HG02759 (cell line): Measurements from ENCODE around the gene KREMEN1.

Source experiments
- ATAC-seq: cut with Tn5 transposase; IDR thresholded peaks from one replicate; pipeline ENCODE4 v1.9.1; 2021; ENCODE audit warnings: mild to moderate bottlenecking, moderate library complexity; ENCODE audit not compliant: unreplicated experiment

The KREMEN1 gene

DNA sequence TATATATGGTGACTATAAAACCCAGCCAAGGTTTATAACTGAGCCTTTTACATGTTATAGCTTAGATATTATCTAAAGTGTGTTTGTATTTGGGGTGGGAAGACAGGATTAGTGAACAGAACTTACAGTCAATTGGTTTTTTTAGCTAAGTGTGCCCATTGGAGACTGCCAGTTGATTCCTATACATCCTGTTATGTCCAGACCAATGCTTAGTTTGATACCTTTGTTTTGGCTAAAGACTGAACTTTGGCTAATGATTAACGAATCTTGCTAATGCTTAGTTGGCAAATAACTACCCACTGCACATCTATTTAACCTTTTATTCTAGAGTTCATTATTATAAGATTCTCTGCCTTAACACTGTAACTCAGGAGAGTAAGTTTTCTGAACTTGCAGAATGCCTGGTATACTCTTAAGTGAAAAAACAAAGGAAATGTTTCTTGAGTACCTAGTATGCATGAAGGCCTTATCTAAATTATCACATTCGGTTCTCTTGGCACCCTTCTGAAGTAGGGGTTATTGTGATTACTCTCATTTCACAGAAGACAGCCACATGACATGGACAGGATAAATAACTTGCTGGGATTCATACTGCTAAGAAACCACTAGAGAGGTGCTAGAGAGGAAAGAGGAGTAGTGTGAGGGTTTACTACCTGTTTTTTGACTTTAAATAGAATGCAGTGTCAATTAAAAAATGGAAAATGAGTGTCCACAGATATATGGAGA lies 54.0 kb downstream of the KREMEN1 start:
- ATAC-seq = no peak

DNA sequence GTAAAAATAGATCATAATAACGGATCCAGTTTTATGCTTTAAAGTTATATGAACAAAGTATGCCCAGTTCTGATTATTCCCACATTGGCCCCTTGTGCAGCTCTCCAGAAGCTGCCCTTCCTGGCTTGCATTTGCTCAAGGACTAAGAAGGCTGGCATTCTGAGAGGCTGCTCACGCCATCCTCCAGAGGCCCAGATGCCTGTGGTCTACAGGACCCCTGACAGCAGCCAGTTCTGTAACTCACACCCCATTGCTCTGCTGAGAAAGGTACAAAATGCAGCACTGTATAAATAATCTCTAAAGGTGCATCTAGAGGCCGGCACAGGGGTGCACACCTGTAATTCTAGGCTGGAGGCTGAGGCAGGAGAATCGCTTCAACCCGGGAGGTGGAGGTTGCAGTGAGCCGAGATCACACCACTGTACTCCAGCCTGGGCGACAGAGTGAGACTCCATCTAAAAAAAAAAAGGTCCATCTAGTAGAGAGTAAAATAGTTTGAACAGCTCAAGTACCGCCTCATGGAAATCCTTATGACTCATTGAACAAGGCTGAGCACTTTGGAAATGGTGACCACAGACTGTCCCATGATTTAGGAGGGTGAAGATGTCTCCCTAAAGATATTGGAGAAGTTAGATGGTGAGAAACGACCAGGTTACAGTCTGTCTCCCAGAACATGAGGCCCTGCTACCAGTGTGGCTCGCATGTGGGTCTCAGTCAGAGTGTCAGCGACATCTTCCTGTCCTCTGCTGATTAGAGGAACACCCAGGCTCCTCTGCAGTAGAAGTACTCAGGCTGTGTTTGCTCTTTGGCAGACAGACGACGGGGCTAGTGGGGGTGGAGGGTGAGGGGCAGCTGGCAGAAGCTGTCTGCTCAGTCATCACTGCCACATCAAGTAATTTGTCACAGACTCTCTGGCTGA lies 56.3 kb downstream of the KREMEN1 start:
- ATAC-seq = no peak

DNA sequence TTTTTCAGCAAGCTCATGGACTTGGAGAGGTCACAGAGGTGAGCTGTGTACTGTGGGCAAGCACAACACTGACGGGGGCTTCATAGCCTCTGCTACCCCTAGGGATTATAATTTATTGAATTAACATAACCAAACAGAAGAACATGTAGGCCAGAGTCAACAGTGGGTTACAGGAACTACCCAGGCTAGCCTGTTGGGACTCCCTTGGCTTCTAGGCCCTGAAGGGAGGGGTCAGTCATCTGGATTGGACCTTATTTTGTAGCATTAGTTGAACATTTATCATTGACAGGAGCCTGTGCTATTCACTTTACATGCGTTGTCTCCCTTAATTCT lies 56.9 kb downstream of the KREMEN1 start:
- no peak for ATAC-seq

DNA sequence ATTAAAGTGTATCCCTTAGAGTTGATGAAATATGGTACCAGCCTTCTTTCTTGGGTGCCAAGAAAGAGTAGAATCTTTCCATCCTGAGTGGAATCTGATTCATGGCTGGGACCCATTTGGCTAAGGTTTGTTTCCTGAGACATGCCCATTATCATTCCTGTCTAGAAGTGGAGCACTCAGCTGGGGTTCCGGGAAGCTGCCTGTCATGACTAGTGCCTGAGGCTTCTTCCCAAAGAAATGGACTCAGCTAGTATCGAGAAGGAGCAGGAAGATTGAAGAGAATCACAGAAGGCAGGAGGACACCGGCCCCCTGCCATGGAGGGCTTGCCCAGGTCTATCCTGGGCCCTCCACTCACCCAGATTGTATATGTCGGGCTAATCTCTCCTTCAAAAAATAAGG lies 57.6 kb downstream of the KREMEN1 start:
- no peak for ATAC-seq

DNA sequence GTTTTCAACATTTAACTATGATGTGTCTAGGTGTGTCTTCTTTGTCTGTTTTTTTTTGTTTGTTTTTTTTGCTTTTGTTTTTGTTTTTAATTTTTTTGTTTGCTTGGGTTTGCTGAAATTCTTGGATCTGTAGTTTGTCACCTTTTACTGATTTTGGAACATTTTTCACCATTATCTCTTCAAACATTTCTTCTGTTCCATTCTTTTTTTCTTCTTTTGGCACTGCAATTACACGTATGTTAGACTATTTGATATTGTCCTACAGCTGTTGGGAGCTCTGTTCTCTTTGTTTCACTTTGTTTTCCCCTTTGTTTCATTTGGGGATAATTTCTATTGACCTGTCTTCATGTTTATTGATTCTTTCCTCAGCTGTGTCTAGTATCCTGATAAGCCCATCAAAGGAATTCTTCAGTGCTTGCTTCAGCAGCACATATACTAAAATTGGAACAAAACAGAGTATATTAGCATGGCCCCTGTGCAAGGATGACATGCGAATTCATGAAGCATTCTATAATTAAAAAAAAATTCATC lies 60.8 kb downstream of the KREMEN1 start:
- no peak for ATAC-seq

DNA sequence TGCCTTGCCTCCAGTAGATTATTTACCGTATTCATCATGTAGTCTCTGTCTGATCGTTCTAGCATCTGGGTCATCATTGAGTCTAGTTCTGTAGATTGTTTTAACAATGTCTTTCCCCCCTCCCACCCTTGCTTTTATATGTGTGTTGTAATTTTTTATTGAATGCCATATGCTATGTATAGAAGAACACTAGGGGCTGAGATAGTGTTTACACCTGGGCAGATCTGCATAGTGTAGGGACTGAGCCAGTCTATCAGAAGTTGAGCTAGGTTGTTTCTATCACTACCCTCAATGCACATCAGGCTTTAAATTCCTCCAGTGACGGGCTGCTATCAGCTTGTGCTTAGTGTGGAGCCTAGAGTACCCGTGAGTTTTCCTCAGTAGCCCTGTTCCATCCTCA lies 61.6 kb downstream of the KREMEN1 start:
- ATAC-seq = no peak

DNA sequence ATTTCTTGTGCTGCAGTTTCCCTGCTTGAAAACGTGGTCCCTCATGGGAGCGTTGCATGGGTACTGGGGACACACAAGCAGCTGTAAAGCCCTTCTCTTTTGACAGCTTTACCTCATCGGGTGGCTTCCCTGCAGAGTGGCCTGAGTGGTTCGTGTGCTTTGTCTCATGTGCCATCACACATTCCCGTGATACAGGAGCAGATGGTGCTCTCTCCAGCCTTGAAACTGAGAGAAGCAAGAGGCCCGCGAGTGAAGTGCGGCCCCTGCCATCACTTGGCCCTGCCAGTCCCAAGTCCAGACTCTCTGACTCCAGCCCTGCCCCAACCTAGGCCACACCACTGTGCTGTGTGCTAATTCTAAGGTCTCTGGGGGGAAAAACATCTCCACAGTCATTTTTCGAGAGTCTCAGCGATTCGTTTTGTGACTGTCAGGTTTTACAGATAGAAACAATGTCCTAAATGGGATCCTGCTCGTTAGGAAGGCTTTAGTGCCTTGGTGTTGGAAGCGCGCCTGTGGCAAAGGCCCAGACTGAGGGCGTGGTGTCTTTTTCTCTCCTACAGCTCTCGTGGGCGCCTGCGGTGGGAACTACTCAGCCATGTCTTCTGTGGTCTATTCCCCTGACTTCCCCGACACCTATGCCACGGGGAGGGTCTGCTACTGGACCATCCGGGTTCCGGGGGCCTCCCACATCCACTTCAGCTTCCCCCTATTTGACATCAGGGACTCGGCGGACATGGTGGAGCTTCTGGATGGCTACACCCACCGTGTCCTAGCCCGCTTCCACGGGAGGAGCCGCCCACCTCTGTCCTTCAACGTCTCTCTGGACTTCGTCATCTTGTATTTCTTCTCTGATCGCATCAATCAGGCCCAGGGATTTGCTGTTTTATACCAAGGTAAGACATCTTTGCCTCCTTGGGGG lies 64.2 kb downstream of the KREMEN1 start:
- ATAC-seq = no peak

DNA sequence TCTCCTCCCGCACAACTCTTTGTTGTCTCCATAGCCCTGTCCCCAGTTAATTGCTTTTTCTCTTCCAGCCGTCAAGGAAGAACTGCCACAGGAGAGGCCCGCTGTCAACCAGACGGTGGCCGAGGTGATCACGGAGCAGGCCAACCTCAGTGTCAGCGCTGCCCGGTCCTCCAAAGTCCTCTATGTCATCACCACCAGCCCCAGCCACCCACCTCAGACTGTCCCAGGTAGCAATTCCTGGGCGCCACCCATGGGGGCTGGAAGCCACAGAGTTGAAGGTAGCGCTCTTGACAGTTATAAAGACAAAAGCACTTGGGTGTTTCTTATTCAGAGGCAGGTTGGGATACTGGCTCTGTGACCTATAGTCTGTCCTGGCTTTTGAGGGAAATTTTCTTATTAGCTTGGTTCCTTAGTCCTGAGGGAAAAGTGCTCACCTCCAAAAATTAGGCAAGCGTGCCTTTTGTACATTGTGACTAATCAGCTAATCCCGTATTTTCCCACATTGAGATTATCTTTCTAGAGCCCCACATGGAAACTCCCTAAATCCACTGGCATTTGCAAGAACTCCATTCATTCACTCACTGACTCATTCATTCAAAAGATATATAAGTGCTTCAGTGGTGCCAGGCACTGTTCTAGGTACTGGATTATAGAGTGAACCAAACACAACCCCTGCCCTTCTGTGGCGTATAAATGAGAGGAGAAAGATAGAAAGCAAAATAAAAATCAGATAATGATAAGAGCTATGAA lies 65.9 kb downstream of the KREMEN1 start:
- no peak for ATAC-seq

DNA sequence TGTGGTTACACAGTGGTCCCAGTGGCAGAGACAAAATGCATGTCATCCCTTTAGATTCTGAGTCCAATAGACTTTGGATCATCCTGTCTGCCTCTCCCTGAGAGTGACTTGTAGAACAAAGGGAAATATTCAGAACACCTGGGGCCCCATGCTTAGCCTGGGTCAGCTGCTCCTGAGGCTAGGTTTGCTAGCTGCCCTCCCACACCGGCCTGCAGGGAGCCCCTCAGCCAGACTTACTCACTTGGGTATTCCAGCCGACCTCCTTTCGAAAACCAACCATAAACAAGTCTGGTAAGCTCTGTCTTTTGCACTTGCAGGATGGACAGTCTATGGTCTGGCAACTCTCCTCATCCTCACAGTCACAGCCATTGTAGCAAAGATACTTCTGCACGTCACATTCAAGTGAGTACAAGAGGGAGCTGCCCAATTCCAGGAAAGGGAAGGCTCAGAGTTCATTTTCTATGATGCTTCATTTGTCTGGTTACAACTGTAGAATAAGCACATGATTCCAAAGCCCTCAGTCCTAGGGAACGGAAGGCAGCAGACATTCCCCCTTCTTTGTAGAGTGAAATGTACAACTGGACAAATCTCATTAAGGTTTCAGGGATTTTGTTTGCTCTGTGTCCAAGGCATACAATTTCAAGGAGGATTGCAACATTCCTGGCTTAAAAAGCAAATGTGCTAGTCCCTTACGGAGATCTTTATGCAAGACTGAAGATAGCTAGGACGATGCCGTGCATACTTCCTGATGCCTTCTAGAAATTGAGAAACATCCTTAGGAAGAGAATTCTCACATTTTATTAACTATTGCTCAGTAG lies 67.3 kb downstream of the KREMEN1 start:
- no peak for ATAC-seq

DNA sequence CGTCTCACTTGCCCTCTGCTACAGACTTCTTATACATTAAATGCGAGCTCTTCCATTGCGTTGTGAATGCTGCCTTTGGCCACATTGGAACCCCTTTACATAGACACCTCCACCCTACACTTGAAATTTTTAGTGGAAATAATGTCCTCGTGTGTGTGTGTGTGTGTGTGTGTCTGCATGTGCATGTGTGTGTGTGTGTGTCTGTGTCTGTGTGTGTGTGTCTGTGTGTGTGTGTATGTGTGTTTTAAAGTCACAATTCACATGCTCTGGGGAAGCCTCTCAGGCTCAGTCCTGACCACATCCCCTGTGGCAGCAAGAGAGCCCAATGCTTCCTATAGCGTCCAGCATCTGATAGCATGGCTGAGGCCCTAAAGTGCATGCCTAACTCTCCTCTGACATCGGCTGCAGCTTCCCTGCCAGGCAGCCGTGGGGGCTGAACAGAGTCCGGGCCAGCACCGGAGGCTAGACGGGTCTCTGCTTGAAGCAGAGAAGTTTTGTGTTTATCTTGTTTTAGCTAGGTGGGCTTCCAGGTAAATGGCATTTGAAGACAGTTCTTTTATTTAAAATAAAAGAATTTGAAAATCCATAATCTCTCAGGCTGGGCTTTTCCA lies 68.3 kb downstream of the KREMEN1 start:
- ATAC-seq = no peak

DNA sequence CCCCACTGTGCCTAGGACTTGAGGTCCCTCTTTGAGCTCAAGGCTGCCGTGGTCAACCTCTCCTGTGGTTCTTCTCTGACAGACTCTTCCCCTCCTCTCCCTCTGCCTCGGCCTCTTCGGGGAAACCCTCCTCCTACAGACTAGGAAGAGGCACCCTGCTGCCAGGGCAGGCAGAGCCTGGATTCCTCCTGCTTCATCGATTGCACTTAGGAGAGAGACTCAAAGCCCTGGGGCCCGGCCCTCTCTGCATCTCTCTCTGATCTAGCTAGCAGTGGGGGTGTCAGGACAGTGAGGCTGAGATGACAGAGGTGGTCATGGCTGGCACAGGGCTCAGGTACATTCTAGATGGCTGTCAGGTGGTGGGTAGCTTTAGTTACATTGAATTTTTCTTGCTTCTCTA lies 69.3 kb downstream of the KREMEN1 start:
- no peak for ATAC-seq

DNA sequence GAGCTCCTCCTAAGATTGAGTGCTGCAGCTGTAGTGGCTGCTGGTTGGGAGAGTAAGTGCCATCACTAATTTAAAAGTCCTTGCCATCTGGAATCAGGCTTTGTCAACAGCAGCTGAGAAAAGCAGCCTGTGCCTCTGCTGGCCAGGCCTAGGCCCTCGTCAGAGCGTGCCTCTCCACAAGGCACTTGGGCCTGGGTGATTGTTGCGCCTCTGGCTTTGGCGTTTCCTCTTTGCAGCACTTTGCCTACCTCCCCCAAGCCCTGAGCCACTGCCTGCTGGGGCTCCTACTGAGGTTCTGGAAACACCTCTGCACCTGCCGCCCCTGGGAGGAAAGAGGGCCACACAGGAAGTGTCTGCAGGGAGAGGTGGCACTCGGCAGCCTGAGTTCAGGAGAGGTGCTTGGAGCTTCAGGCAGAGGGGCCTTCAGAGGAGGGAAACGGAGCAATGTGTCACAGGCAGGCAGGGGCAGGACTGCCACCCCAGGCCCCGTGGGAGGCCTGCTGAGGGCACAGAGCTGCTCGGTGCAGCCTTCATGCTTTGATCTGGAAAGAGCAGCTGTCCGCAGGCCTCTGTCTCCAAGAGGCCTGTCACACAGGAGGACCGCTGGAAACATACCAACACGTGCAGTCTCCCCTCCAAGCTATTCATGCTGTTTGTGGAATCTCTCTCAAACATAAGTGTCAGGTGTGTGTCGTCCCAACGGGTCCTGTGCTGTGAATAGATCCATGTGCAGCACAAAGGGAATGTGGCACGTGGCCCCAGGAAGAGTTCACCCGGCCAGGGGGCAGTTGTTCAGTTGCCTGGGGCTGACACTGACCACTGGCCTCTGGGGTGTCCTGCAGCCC lies 71.3 kb downstream of the KREMEN1 start:
- ATAC-seq = no peak

DNA sequence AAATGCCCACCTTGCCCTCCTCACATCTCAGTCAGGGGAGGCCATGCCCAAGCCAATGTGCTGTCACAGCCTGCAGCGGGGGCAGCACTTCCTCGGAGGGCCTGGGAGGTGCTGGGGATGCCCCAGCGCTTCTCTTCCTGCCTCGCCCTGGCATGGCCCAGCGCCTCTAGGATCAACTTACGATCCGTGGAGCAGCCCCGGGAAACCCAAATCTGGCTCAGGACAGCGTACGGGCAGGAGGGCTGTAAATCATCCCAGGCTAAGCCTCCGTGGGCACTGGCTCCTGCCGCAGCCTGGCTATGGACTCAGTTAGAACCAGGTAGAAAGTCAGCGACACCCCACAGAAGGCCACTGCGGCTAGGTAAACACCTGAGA lies 71.9 kb downstream of the KREMEN1 start:
- ATAC-seq = no peak

DNA sequence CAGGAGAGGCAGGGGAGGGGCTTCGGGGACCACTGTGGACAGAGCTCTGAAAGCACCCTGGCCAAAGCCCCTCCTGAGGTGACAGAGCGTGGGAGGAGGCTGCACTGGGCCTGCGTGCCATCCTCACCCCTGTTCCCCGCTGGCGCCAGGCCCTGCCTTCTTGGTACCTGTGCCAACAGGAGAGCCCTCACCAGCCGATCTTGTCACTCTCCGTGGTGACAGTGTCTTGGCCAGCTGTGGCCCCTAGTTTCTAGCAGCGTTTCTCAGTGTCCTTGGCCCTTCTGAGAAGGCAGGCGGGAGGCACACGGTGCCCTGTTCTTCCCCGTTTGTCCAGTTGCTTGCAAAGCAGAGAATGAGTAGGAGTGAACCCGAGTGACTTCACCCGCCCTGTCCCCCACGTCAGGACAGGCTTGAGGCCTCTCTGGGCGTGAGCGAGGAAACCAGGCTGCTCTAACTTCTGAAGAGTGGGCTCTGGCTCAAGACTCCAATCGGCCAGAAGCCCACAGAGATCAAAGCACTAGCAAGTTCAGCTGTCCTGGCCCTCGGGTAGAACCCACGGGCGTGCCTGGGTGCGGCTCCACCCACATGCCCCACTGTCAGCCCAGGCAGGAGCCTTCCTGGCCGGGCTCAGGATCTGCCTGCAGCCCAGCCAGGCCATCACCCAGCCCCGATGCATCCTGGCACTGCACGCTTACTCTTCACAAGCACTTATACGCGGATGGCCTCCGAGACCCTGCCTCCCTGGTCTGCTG lies 72.7 kb downstream of the KREMEN1 start:
- no peak for ATAC-seq

DNA sequence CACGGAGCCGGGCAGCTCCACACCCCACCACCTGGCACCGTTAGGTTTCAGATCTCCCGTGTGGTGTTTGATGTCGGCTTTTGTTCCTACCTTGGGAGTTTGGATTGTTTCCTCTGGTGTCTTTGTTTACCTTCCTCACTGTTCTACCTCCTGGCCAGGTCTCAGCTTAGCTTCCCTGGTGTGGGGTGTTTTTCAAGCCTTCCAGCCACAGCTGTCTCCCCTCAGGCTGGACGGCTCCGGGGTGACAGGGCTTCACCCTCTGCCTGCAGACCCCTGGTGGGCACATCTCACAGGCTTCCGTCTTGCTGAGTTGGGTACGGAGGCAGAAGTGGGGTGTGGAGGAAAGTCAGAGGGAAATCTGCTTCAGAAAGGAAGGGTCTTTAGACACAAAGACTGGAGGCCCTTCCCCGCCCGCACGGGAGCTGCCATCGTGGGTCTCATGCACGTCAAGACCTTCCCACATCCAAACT lies 73.3 kb downstream of the KREMEN1 start:
- ATAC-seq = no peak

DNA sequence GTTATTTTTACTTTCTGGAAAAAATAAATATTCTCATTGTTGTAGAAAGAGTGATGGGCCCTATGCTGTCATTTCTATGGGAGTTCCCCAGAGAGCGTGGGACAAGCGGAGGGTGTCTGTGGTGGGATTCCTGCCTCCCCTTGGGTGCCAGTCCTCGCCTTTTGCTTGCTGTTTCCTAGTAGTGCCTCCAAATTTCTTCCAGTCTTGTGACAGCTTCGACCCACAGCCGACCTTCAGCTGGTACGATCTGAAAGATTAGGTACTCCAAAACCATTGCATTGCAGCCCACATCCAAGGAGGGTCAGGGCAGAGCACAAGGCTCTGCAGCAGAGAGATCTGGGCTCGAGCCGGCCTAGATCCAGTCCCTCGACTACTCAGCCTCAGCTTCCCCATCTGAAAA lies 73.9 kb downstream of the KREMEN1 start:
- ATAC-seq = no peak

DNA sequence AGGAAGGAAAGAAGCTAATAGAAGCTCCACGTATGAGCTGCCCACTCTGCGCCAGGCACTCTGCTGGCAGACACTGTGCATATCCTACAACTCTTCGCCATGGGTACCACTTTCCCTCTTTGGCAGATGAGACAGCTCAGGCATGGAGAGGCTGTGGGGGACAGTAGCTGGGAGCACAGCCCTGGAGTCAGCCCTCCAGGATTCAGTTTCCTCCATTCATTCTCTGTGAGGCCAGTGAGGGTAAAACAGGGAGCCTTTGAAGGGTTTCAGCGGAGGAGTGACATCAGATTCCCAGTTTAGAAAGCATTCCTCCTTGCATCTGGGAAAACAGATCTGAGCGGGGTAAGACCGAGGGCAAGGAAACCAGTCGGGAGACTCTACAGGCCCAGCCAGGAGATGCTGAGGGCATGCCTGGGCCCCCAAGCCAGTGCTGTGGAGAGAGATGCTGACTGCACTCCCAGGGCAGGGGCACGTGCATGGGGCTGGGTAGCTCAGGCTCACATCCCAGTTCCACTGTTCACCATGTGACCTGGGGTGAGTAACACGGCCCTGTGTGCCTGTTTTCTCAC lies 74.6 kb downstream of the KREMEN1 start:
- ATAC-seq = no peak
